CD14-positive monocyte (primary cell): Measurements from ENCODE around the gene WDFY4. TPM values are rescaled to one million over a fixed set of nuclear protein-coding genes. Genes with fewer than 3 reads are reported as not detected.
A peak's percentile ranks its signal among the peaks of the same experiment; 100 is the strongest.

Source experiments
- DNase-seq, 3 donors: peaks; one replicate each; pipeline ENCODE4 v3.0.0-alpha.2; 2011 to 2022
- H2AFZ ChIP-seq: 2 replicates; pipeline ENCODE4 v1.6.0; 2012; ENCODE audit warnings: mild to moderate bottlenecking, low read depth, low read length, inconsistent platforms; ENCODE audit not compliant: insufficient read depth, poor library complexity, severe bottlenecking
- H3K27ac ChIP-seq, 2 donors: 1 replicate in 1 of 2; 2 replicates in 1 of 2; pipeline ENCODE4 v1.5.1; 2012 to 2013; ENCODE audit warnings: low read length in 2 of 2, control low read depth in 1 of 2, inconsistent platforms in 1 of 2, low read depth in 1 of 2, mild to moderate bottlenecking in 1 of 2
- H3K27me3 ChIP-seq, 2 donors: one replicate each; pipeline versions ENCODE4 v1.6.0 to v1.6.1; 2011 to 2013; ENCODE audit warnings: low read length in 2 of 2; ENCODE audit not compliant: control insufficient read depth in 2 of 2, insufficient read depth in 2 of 2
- H3K36me3 ChIP-seq, 2 donors: replicated peaks in 1 of 2; 1 replicate in 1 of 2; 2 replicates in 1 of 2; pipeline versions ENCODE4 v1.5.1 to v1.6.1; 2012 to 2013; ENCODE audit warnings: low read length in 2 of 2, control low read depth in 1 of 2, inconsistent platforms in 1 of 2, mild to moderate bottlenecking in 1 of 2; ENCODE audit not compliant: insufficient read depth in 2 of 2, control insufficient read depth in 1 of 2
- H3K4me1 ChIP-seq, 2 donors: 1 replicate in 1 of 2; 2 replicates in 1 of 2; pipeline versions ENCODE4 v1.5.1 to v1.6.1; 2012 to 2013; ENCODE audit warnings: low read length in 2 of 2, control low read depth in 1 of 2, inconsistent platforms in 1 of 2, mild to moderate bottlenecking in 1 of 2, moderate library complexity in 1 of 2; ENCODE audit not compliant: insufficient read depth in 2 of 2, control insufficient read depth in 1 of 2
- H3K4me2 ChIP-seq: replicated peaks from 2 replicates; pipeline ENCODE3; 2012; ENCODE audit warnings: low read length, moderate library complexity, mild to moderate bottlenecking; ENCODE audit not compliant: poor library complexity, severe bottlenecking; ENCODE audit errors: extremely low read depth
- H3K4me3 ChIP-seq, 3 experiments: fragments of 200-600 bp in 1 of 3; sonication (generic) in 1 of 3; replicated peaks in 1 of 3; 1 replicate in 2 of 3; 2 replicates in 1 of 3; pipeline ENCODE4 v1.5.1; 2011 to 2013; ENCODE audit warnings: low read length in 3 of 3, mild to moderate bottlenecking in 3 of 3, control low read depth in 2 of 3, low read depth in 2 of 3, inconsistent platforms in 1 of 3, moderate library complexity in 1 of 3
- H3K79me2 ChIP-seq: 2 replicates; pipeline ENCODE4 v1.6.0; 2012; ENCODE audit warnings: mild to moderate bottlenecking, control low read depth, inconsistent platforms, low read length, moderate library complexity; ENCODE audit not compliant: insufficient read depth
- H3K9ac ChIP-seq: 2 replicates; pipeline ENCODE4 v1.6.0; 2017; ENCODE audit warnings: low read length, mild to moderate bottlenecking; ENCODE audit not compliant: insufficient read depth, poor library complexity, severe bottlenecking
- H3K9me3 ChIP-seq, 2 donors: replicated peaks in 1 of 2; 1 replicate in 1 of 2; 2 replicates in 1 of 2; pipeline versions ENCODE4 v1.5.1 to v1.6.1; 2012 to 2013; ENCODE audit warnings: low read length in 2 of 2, control low read depth in 1 of 2; ENCODE audit not compliant: control insufficient read depth in 1 of 2, insufficient read depth in 1 of 2
- H4K20me1 ChIP-seq: 2 replicates; pipeline ENCODE4 v1.6.0; 2012; ENCODE audit warnings: mild to moderate bottlenecking, low read length, control low read depth, moderate library complexity; ENCODE audit not compliant: insufficient read depth
- H3K27ac Mint-ChIP-seq, 7 donors: one replicate each; pipeline ENCODE4 v1.8.0; 2020; ENCODE audit warnings: mild to moderate bottlenecking in 7 of 7, mixed read lengths in 7 of 7, moderate library complexity in 6 of 7, inconsistent platforms in 2 of 7
- H3K27me3 Mint-ChIP-seq, 3 donors: one replicate each; pipeline ENCODE4 v1.8.0; 2021 to 2022; ENCODE audit warnings: low read depth in 3 of 3, mild to moderate bottlenecking in 3 of 3, mixed read lengths in 3 of 3, moderate library complexity in 3 of 3, inconsistent platforms in 1 of 3
- H3K36me3 Mint-ChIP-seq, 2 donors: one replicate each; pipeline ENCODE4 v1.8.0; 2020; ENCODE audit warnings: mixed read lengths in 2 of 2, inconsistent platforms in 1 of 2, mild to moderate bottlenecking in 1 of 2
- H3K4me1 Mint-ChIP-seq: one replicate; pipeline ENCODE4 v1.8.0; 2020; ENCODE audit warnings: mild to moderate bottlenecking, mixed read lengths
- H3K4me3 Mint-ChIP-seq, 2 donors: one replicate each; pipeline ENCODE4 v1.8.0; 2020; ENCODE audit warnings: mild to moderate bottlenecking in 2 of 2, mixed read lengths in 2 of 2, moderate library complexity in 1 of 2
- H3K9me3 Mint-ChIP-seq, 7 donors: one replicate each; pipeline ENCODE4 v1.8.0; 2020 to 2022; ENCODE audit warnings: mixed read lengths in 7 of 7, mild to moderate bottlenecking in 6 of 7, moderate library complexity in 6 of 7, inconsistent platforms in 2 of 7
- whole genome bisulfite sequencing: methylation state at CpG from one replicate; pipeline ENCODE4 v1.1.5; 2013; ENCODE audit warnings: missing lambda C conversion rate; ENCODE audit not compliant: insufficient coverage; 5-methylcytosine and 5-hydroxymethylcytosine counted together
- intact Hi-C, 2 donors: fragments of 100-400 bp; cut with micrococcal nuclease; formaldehyde crosslinking; loops; one replicate each; pipeline versions ENCODE4 v1.15.0 to v1.15.1; 2023
- polyA plus RNA-seq, 3 donors: library from polyadenylated mRNA; depleted of rRNA in 1 of 3; unstranded in 2 of 3; stranded (reverse) in 1 of 3; fragments of 300-500 nt in 2 of 3; fragments of >200 nt in 1 of 3; fragmentation: Illumina TruSeq in 2 of 3; gene quantifications; 1 replicate in 2 of 3; 2 replicates in 1 of 3; pipeline ENCODE4 v1.2.3, GENCODE V29; 2012 to 2021
- TF ChIP-seq, protein P1 (sequence below): fragments of 200-600 bp; IDR thresholded peaks from one replicate; pipeline ENCODE4 v1.8.0; 2022; ENCODE audit warnings: antibody characterized with exemption, mild to moderate bottlenecking

WDFY4 gene
- polyA plus RNA-seq, 3 donors, result 7.5 to 36.1 (median 9.8) TPM

DNA sequence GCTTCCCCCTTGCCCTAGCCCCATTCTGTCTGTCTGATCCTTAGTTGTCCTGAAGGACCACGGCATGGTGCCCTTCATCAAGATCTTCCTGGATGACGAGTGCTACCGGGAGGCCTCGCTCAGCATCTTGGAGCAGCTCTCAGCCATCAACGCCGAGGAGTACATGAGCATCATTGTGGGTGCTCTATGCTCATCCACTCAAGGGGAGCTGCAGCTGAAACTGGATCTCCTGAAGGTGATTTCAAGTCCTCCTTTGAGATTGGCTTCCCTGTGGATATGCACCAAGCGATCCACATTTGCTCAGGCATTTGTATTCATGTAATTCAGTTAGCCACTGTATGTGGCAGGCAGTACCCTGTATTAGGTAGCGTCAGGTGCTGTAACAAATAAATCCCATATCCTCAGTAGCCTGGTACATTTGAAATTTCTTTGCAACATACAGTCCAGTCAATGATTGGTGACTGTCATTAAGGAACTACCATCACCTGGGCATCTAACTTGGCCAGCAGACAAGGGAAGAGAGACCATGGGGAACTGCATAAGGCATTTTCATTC, 51.2 kb downstream of the WDFY4 start:
- no peak for DNase-seq
- Histone ChIP-seq H3K4me1 (no peaks in the 10 kb centered on the region), H3K4me3 (no peak overlapping the region), H2AFZ (no peak overlapping the region), H3K27me3 (no peaks in the 10 kb centered on the region), H3K9me3 (no peaks in the 10 kb centered on the region), H3K79me2 (no peaks in the 10 kb centered on the region), H3K27ac (no peak overlapping the region), H3K4me2 (no peak overlapping the region), H3K36me3 (peaks cover 97 to 100% of the 10 kb centered on the region in 2 donors), H4K20me1 (no peaks in the 10 kb centered on the region), H3K9ac (no peak overlapping the region)
- Mint-ChIP-seq H3K9me3 (no peaks in the 10 kb centered on the region), H3K36me3 (peaks cover 91 to 100% of the 10 kb centered on the region in 2 donors), H3K4me3 (no peak overlapping the region), H3K27me3 (no peaks in the 10 kb centered on the region), H3K27ac (peak overlapping the region in 1 of 7 donors; percentile 64), H3K4me1 (no peaks in the 10 kb centered on the region)
- TF ChIP-seq, protein P1, sequence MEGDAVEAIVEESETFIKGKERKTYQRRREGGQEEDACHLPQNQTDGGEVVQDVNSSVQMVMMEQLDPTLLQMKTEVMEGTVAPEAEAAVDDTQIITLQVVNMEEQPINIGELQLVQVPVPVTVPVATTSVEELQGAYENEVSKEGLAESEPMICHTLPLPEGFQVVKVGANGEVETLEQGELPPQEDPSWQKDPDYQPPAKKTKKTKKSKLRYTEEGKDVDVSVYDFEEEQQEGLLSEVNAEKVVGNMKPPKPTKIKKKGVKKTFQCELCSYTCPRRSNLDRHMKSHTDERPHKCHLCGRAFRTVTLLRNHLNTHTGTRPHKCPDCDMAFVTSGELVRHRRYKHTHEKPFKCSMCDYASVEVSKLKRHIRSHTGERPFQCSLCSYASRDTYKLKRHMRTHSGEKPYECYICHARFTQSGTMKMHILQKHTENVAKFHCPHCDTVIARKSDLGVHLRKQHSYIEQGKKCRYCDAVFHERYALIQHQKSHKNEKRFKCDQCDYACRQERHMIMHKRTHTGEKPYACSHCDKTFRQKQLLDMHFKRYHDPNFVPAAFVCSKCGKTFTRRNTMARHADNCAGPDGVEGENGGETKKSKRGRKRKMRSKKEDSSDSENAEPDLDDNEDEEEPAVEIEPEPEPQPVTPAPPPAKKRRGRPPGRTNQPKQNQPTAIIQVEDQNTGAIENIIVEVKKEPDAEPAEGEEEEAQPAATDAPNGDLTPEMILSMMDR, result no peak
- intact Hi-C loops, result no loop called here
- 97% methylated on average over 7 of the region's 8 CpGs for WGBS

DNA sequence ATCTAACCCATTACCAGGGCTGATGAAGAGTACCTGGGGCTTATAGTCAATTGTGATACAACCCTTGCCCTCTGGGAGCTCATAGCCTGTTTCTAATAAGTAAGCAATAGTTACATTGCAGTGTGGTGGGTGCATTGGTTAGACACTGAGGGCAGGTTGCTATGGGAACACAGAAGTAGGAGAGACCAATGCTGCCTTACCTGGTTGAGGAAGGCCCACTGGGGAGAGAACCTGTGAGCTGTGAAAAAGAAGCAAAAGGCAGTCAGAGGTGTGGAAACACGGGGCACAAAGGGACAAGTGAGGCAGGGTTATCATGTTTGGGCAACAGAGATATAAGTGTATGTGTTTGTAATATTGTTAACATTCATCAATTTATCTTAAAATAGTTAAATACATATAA, 51.9 kb downstream of the WDFY4 start:
- Mint-ChIP-seq H3K4me1 (no peaks in the 10 kb centered on the region), H3K27ac (peak overlapping the region in 1 of 7 donors; percentile 21), H3K4me3 (no peak overlapping the region), H3K9me3 (no peaks in the 10 kb centered on the region), H3K36me3 (peaks cover 89 to 99% of the 10 kb centered on the region in 2 donors), H3K27me3 (no peaks in the 10 kb centered on the region)
- no peaks in the 10 kb centered on the region for H4K20me1 ChIP-seq
- intact Hi-C loops, result no loop called here
- H3K79me2 ChIP-seq, result no peaks in the 10 kb centered on the region
- peaks cover 93 to 100% of the 10 kb centered on the region in 2 donors for H3K36me3 ChIP-seq
- no peak overlapping the region for H2AFZ ChIP-seq
- no peak overlapping the region for H3K9ac ChIP-seq
- H3K4me2 ChIP-seq, result no peak overlapping the region
- H3K9me3 ChIP-seq, result no peaks in the 10 kb centered on the region
- no peak overlapping the region for H3K4me3 ChIP-seq
- no peaks in the 10 kb centered on the region for H3K27me3 ChIP-seq
- no peak overlapping the region for H3K27ac ChIP-seq
- no CpG with 5 or more reads among the region's 1 CpG for WGBS
- H3K4me1 ChIP-seq, result no peaks in the 10 kb centered on the region
- TF ChIP-seq, protein P1, result no peak
- no peak for DNase-seq
